Breast epithelium (tissue), 3 donors: ENCODE results near the gene CTTN.

Experiments
- POLR2A ChIP-seq: fragments of 450-650 bp; IDR thresholded peaks from one replicate; pipeline ENCODE4 v1.6.1; 2016; ENCODE audit warnings: antibody characterized with exemption, mild to moderate bottlenecking, moderate library complexity
- POLR2AphosphoS5 ChIP-seq, 3 donors: sonication (generic); formaldehyde crosslinking; IDR thresholded peaks; one replicate each; pipeline ENCODE4 v1.6.1; 2017; ENCODE audit warnings: antibody characterized with exemption in 3 of 3
- TF ChIP-seq, protein P1 (sequence below), 3 donors: fragments of 450-650 bp; IDR thresholded peaks; one replicate each; pipeline ENCODE4 v1.5.1; 2016 to 2017; ENCODE audit warnings: antibody characterized with exemption in 3 of 3, mild to moderate bottlenecking in 3 of 3, moderate library complexity in 3 of 3

DNA sequence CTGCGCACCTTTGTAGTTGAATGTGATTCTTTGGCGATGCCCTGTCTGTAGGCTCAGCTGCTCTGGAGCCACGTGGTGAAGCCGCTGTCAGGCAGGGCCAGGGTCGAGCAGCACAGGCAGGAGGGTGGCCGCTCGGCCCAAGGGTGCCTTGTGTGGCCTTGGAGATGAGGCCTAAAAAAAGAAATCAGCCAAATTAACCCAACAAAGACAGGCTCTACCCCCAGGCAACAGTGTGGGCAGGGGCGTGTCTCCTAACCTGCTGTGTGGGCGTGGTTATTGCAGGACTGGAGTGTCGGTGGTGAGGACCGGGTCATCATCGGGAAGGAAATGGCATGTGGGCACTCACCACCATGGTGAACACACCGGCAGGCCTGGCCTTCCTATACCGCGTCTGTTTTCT lies 34.3 kb downstream of the CTTN start:
- TF ChIP-seq POLR2A = no peak
- TF ChIP-seq, protein P1, sequence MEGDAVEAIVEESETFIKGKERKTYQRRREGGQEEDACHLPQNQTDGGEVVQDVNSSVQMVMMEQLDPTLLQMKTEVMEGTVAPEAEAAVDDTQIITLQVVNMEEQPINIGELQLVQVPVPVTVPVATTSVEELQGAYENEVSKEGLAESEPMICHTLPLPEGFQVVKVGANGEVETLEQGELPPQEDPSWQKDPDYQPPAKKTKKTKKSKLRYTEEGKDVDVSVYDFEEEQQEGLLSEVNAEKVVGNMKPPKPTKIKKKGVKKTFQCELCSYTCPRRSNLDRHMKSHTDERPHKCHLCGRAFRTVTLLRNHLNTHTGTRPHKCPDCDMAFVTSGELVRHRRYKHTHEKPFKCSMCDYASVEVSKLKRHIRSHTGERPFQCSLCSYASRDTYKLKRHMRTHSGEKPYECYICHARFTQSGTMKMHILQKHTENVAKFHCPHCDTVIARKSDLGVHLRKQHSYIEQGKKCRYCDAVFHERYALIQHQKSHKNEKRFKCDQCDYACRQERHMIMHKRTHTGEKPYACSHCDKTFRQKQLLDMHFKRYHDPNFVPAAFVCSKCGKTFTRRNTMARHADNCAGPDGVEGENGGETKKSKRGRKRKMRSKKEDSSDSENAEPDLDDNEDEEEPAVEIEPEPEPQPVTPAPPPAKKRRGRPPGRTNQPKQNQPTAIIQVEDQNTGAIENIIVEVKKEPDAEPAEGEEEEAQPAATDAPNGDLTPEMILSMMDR (IDR thresholded peaks at IDR 0.05) = no peak
- TF ChIP-seq POLR2AphosphoS5 (IDR thresholded peaks at IDR 0.05) = no peak
